Trophoblast cell (in vitro differentiated cells and primary cell): Measurements from ENCODE around the gene KCP.

Experiments
- DNase-seq, 2 donors: peaks; one replicate each; pipeline ENCODE4 v3.0.0-alpha.2; 2016
- H2AFZ ChIP-seq: 2 replicates; pipeline ENCODE4 v1.6.1; 2013; ENCODE audit warnings: low read length, moderate library complexity, mild to moderate bottlenecking; ENCODE audit not compliant: insufficient read depth, poor library complexity
- H2AK5ac ChIP-seq: 2 replicates; pipeline ENCODE4 v1.6.1; 2013; ENCODE audit warnings: mild to moderate bottlenecking, low read length
- H2BK120ac ChIP-seq: 2 replicates; pipeline ENCODE4 v1.6.1; 2013; ENCODE audit warnings: low read length, mild to moderate bottlenecking, moderate library complexity; ENCODE audit not compliant: insufficient read depth, poor library complexity
- H2BK12ac ChIP-seq: 2 replicates; pipeline ENCODE4 v1.6.1; 2013; ENCODE audit warnings: mild to moderate bottlenecking, low read length, moderate library complexity
- H2BK5ac ChIP-seq: 2 replicates; pipeline ENCODE4 v1.6.1; 2013; ENCODE audit warnings: low read length, low read depth, moderate library complexity, mild to moderate bottlenecking; ENCODE audit not compliant: poor library complexity
- H3K14ac ChIP-seq: 2 replicates; pipeline ENCODE4 v1.6.1; 2013; ENCODE audit warnings: mild to moderate bottlenecking, low read length
- H3K18ac ChIP-seq: 2 replicates; pipeline ENCODE4 v1.6.1; 2013; ENCODE audit warnings: mild to moderate bottlenecking, low read length
- H3K23ac ChIP-seq: 2 replicates; pipeline ENCODE4 v1.6.1; 2013; ENCODE audit warnings: low read length
- H3K27ac ChIP-seq: 2 replicates; pipeline ENCODE4 v1.5.1; 2013; ENCODE audit warnings: low read depth, mild to moderate bottlenecking, inconsistent platforms, low read length, moderate library complexity
- H3K27me3 ChIP-seq: 2 replicates; pipeline ENCODE4 v1.6.1; 2013; ENCODE audit warnings: inconsistent platforms, mild to moderate bottlenecking, low read length, moderate library complexity; ENCODE audit not compliant: insufficient read depth
- H3K36me3 ChIP-seq, 2 experiments: 1 replicate in 1 of 2; 2 replicates in 1 of 2; pipeline ENCODE4 v1.6.1; 2013; ENCODE audit warnings: low read length in 2 of 2, mild to moderate bottlenecking in 2 of 2, moderate library complexity in 1 of 2; ENCODE audit not compliant: insufficient read depth in 2 of 2, control insufficient read depth in 1 of 2
- H3K4ac ChIP-seq: 2 replicates; pipeline ENCODE4 v1.6.1; 2013; ENCODE audit warnings: low read depth, mild to moderate bottlenecking, low read length, moderate library complexity
- H3K4me1 ChIP-seq, 2 experiments: 1 replicate in 1 of 2; 2 replicates in 1 of 2; pipeline ENCODE4 v1.6.1; 2013; ENCODE audit warnings: low read length in 2 of 2, mild to moderate bottlenecking in 2 of 2, moderate library complexity in 1 of 2; ENCODE audit not compliant: insufficient read depth in 2 of 2, control insufficient read depth in 1 of 2
- H3K4me2 ChIP-seq: 2 replicates; pipeline ENCODE4 v1.6.1; 2013; ENCODE audit warnings: inconsistent platforms, mild to moderate bottlenecking, low read length, moderate library complexity
- H3K4me3 ChIP-seq: 2 replicates; pipeline ENCODE4 v1.5.1; 2013; ENCODE audit warnings: mild to moderate bottlenecking, low read depth, low read length, inconsistent platforms
- H3K79me1 ChIP-seq: one replicate; pipeline ENCODE4 v1.6.1; 2013; ENCODE audit warnings: low read length
- H3K79me2 ChIP-seq: 2 replicates; pipeline ENCODE4 v1.6.1; 2013; ENCODE audit warnings: low read length, mild to moderate bottlenecking; ENCODE audit not compliant: control insufficient read depth, insufficient read depth, poor library complexity
- H3K9ac ChIP-seq: 2 replicates; pipeline ENCODE4 v1.6.1; 2013; ENCODE audit warnings: mild to moderate bottlenecking, low read length
- H3K9me3 ChIP-seq: 2 replicates; pipeline ENCODE4 v1.6.1; 2013; ENCODE audit warnings: low read depth, mild to moderate bottlenecking, control low read depth, inconsistent platforms, low read length; ENCODE audit not compliant: insufficient read depth
- H4K12ac ChIP-seq: 2 replicates; pipeline ENCODE4 v1.6.1; 2013; ENCODE audit warnings: low read depth, mild to moderate bottlenecking, low read length, moderate library complexity
- H4K8ac ChIP-seq: 2 replicates; pipeline ENCODE4 v1.6.1; 2013; ENCODE audit warnings: low read depth, mild to moderate bottlenecking, low read length, moderate library complexity
- H4K91ac ChIP-seq: one replicate; pipeline ENCODE4 v1.6.1; 2013; ENCODE audit warnings: low read depth, mild to moderate bottlenecking, low read length, moderate library complexity
- WGBS: extraction: QIAGEN DNeasy Blood & Tissue Kit; methylation state at CpG from one replicate; pipeline ENCODE4 v1.1.7; 2013; ENCODE audit warnings: missing lambda C conversion rate; ENCODE audit not compliant: insufficient read length, insufficient coverage; ENCODE audit errors: extremely low coverage; 5-methylcytosine and 5-hydroxymethylcytosine counted together

KCP gene

DNA sequence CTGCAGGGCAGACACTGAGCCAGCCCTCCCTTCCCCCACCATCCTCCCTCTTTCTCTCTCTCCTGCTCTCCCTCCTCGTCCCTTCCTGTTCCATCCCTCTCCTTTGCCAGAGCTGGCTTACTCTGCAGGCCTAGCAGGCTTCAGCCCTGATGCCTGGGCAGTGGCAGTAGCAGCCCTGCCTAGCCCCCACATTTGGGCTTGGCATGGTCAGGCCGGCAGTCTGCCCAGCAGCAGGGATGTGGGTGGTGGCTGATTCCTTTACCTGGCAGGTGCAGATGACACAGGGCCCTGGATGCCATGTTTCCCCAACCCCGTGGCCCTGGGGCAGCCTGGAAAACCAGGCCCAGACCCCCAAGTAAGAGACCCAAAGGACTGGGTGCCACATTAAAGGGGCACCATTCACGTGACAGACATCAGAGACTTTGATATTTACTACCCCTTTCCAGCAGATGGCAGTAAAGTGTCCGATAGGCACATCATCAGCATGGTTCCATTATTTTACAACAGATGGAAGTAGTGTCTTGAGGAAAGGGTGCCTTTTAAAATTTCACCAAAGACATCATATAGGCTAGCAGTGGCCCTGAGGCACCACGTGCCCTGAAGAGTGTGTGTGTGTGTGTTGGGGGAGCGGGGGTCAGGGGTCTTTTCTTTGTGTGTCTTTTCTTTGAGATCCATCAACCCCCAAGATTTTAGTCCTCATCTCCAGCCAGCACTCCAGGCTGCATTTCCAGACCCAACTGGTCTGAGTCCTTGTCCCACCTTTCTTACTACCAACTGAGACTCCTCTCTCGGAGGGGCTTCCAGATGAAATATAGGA, 5.9 kb downstream of the KCP start:
- Histone ChIP-seq H3K18ac (no peak overlapping the region), H3K79me2 (no peaks in the 10 kb centered on the region), H3K27ac (no peak overlapping the region), H2BK120ac (no peak overlapping the region), H3K4me2 (no peak overlapping the region), H3K9ac (no peak overlapping the region), H3K4me1 (peaks cover 0 to under 1% of the 10 kb centered on the region in 2 experiments), H3K23ac (no peak overlapping the region), H3K4me3 (no peak overlapping the region), H2AFZ (no peak overlapping the region), H4K8ac (no peak overlapping the region), H4K12ac (no peak overlapping the region), H2BK12ac (no peak overlapping the region), H2BK5ac (no peak overlapping the region), H2AK5ac (no peak overlapping the region), H3K4ac (no peak overlapping the region), H3K79me1 (no peaks in the 10 kb centered on the region), H3K36me3 (no peaks in the 10 kb centered on the region), H4K91ac (no peak overlapping the region), H3K14ac (no peak overlapping the region), H3K27me3 (peaks cover 10% of the 10 kb centered on the region), H3K9me3 (peaks cover 4% of the 10 kb centered on the region)
- DNase-seq, result peak in 1 of 2 donors; percentile 78
- no CpG with 5 or more reads among the region's 8 CpGs for WGBS

DNA sequence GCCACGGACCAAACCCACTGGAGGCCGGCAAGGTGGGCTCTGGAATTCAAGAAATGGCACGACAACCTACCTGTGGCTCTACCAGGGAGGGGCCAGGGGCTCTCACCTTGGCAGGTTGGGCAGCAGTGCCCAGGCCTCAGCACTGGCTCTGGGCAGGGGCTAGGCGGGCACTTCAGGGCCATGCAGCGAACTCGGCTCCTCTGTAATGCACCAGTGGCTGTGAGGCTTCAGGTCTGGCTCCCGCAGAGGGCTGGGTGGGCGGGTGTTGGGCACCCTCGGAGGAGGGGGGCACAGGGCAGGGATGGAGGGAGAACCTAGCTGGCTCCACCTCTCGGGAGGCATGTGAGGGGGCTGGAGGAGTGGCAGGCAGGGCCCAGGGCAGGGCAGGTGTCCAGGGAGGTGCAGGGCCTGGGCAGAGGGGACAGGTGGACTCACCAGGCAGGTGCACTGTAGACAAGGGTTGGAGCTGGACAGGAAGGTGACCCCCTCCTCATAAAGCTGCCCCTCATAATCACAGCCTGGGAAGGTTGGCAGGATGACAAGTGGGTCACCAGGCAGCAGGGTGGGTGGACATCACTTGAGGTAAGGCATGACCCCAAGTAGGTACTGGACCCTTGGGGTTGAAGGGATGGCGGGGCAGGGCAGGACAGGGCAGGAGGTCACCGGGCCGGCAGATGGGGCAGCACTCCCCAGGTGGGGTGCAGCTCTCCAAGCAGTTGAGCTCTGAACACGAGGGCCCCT, 6.7 kb downstream of the KCP start:
- Histone ChIP-seq H2BK5ac (no peak overlapping the region), H3K18ac (no peak overlapping the region), H2AFZ (no peak overlapping the region), H3K9ac (no peak overlapping the region), H3K4ac (no peak overlapping the region), H3K9me3 (peaks cover 4% of the 10 kb centered on the region), H3K14ac (no peak overlapping the region), H4K91ac (no peak overlapping the region), H3K79me2 (no peaks in the 10 kb centered on the region), H3K27me3 (peaks cover 5% of the 10 kb centered on the region), H3K23ac (no peak overlapping the region), H4K8ac (no peak overlapping the region), H2AK5ac (no peak overlapping the region), H3K4me2 (no peak overlapping the region), H3K79me1 (no peaks in the 10 kb centered on the region), H3K27ac (no peak overlapping the region), H2BK120ac (no peak overlapping the region), H4K12ac (no peak overlapping the region), H3K4me1 (no peaks in the 10 kb centered on the region), H3K36me3 (no peaks in the 10 kb centered on the region), H3K4me3 (no peak overlapping the region), H2BK12ac (no peak overlapping the region)
- WGBS, result no CpG with 5 or more reads among the region's 14 CpGs
- DNase-seq, result no peak

DNA sequence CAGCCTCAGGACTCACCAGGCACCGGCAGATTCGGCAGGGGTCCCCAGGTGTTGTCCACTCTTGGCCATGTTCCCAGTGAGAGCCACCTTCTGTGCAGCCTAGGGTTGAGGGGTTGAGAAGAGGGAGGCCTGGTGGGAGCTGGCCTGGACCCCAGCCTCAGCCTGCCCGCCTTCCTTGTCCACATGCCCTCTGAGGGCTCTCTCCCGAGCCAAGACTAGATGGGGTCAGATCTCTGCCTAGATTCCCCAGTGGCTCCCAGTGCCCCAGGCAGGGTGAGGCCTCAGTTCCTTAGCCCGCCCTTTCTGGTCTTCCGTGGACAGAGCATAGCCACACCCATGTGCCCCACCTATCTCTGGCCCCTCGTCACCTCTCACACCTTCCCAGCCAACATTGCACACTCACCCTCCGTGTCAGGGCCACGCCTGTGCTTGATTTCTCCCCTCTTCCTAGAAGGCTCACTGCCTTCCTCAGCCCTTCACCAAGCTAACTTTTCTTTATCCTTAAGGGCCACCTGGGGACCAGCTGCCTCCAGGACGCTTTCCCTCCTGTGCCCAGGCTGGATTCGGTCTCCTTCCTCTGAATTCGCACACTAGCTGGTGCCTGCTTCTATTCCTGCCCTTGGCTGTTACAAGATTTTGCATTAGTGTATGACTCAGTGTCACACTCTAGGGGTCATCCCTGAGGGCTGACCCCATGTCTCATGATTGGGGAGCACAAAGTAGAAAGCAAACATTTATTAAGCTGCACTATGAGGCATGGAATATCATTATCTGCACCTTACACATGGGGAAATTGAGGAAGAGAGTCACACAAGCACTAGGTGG, 7.5 kb downstream of the KCP start:
- Histone ChIP-seq H3K4ac (no peak overlapping the region), H3K36me3 (no peaks in the 10 kb centered on the region), H2BK12ac (no peak overlapping the region)

DNA sequence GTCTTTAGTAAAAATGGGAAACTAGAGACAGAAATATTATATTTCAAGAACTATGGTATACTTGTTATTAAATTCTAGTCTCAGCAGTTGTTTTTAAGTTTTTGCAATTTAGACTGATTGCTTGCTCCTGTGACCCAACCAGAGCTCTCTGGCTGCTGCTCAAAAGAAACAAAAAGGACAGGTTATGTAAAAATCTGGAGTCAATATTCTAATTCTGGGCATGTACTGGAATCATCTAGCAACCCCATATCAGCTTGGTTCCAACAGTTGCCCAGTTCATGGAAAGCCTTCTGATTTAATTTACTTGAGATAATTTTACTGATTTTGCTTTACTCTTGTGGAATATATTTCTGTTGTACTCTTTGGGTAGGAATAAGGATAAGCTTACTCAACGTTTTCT, 10.3 kb downstream of the KCP start:
- Histone ChIP-seq H3K9ac (no peak overlapping the region), H2BK5ac (no peak overlapping the region), H3K9me3 (peaks cover 2% of the 10 kb centered on the region), H2BK120ac (no peak overlapping the region), H2AFZ (no peak overlapping the region), H3K27ac (no peak overlapping the region), H3K4me2 (no peak overlapping the region), H2AK5ac (no peak overlapping the region), H4K12ac (no peak overlapping the region), H4K8ac (no peak overlapping the region), H3K27me3 (peaks cover 1% of the 10 kb centered on the region), H3K4me1 (no peaks in the 10 kb centered on the region), H3K79me1 (no peaks in the 10 kb centered on the region), H3K23ac (no peak overlapping the region), H3K4ac (no peak overlapping the region), H2BK12ac (no peak overlapping the region), H4K91ac (no peak overlapping the region), H3K18ac (no peak overlapping the region), H3K79me2 (no peaks in the 10 kb centered on the region), H3K36me3 (no peaks in the 10 kb centered on the region), H3K14ac (no peak overlapping the region), H3K4me3 (no peak overlapping the region)
- DNase-seq, result no peak
- no CpG with 5 or more reads among the region's 1 CpG for WGBS

More for the DNA sequence above, 7.5 kb downstream of the KCP start:
- no peak overlapping the region for H3K9ac ChIP-seq
- H3K4me3 ChIP-seq, result no peak overlapping the region
- H3K9me3 ChIP-seq, result peaks cover 2% of the 10 kb centered on the region
- H3K23ac ChIP-seq, result no peak overlapping the region
- no peak overlapping the region for H2BK120ac ChIP-seq
- no peak overlapping the region for H3K14ac ChIP-seq
- H3K18ac ChIP-seq, result no peak overlapping the region
- H2AFZ ChIP-seq, result no peak overlapping the region
- DNase-seq, result no peak
- no peak overlapping the region for H4K91ac ChIP-seq
- no peaks in the 10 kb centered on the region for H3K4me1 ChIP-seq
- WGBS, result no CpG with 5 or more reads among the region's 12 CpGs
- H2BK5ac ChIP-seq, result no peak overlapping the region
- H3K4me2 ChIP-seq, result no peak overlapping the region
- H3K79me2 ChIP-seq, result no peaks in the 10 kb centered on the region
- no peak overlapping the region for H3K27ac ChIP-seq
- no peak overlapping the region for H4K12ac ChIP-seq
- H3K79me1 ChIP-seq, result no peaks in the 10 kb centered on the region
- H3K27me3 ChIP-seq, result no peaks in the 10 kb centered on the region
- no peak overlapping the region for H2AK5ac ChIP-seq
- no peak overlapping the region for H4K8ac ChIP-seq
